ENCODE results near the gene DNAJC4. TPM values are rescaled to one million over a fixed set of nuclear protein-coding genes. Genes with fewer than 3 reads are reported as not detected.

The DNAJC4 gene
- total and polyA plus RNA-seq, 9 of the 15 experiments (the other 6 are each of a cell fraction or from before 2014, with no cell fraction given), result 4.0 to 32.6 (median 19.9) TPM

- no peak for TF ChIP-seq ZNF277 (CRISPR knock-in tag; IDR thresholded peaks at IDR 0.05; ENCODE audit: borderline replicate concordance)
- TF ChIP-seq E4F1 (CRISPR knock-in tag; IDR thresholded peaks at IDR 0.05; ENCODE audit: borderline replicate concordance), result no peak
- no peak for TF ChIP-seq CHCHD3 (CRISPR knock-in tag; IDR thresholded peaks at IDR 0.05)
- 0 out of 2 replicates have a peak, but pooled peaks have one; percentile 8 for TF ChIP-seq ZSCAN32 (CRISPR knock-in tag; IDR thresholded peaks at IDR 0.05)
- no peak for TF ChIP-seq CAMTA2 (CRISPR knock-in tag; conservative IDR thresholded peaks at IDR 0.05)
- peak; percentile 24; the same call in 1 of the 2 replicates for TF ChIP-seq TFAP4 (CRISPR knock-in tag; IDR thresholded peaks at IDR 0.05; ENCODE audit: borderline replicate concordance)
- TF ChIP-seq STAT5B (CRISPR knock-in tag; IDR thresholded peaks at IDR 0.05), result no peak
- TF ChIP-seq L3MBTL2 (IDR thresholded peaks at IDR 0.05), result 0 out of 2 replicates have a peak, but pooled peaks have one; percentile 12
- TF ChIP-seq HSF4 (CRISPR knock-in tag; IDR thresholded peaks at IDR 0.05; ENCODE audit: borderline replicate concordance), result no peak; the same call in 1 of the 2 replicates
- TF ChIP-seq KDM4B (IDR thresholded peaks at IDR 0.05; ENCODE audit: borderline replicate concordance in 2 of 2, low read depth in 1 of 2), result peak in 1 of 2 experiments; percentile 47; a peak in 1 of 4 replicates
- no peak for TF ChIP-seq HES1 (IDR thresholded peaks at IDR 0.05; ENCODE audit: low read depth)
- peak; percentile 91 for TF ChIP-seq ZNF740 (CRISPR knock-in tag; IDR thresholded peaks at IDR 0.05)
- TF ChIP-seq ZNF740 (tag; IDR thresholded peaks at IDR 0.05), result peak in 1 of 2 experiments; percentile 82; a peak in 2 of 4 replicates
- TF ChIP-seq HLTF (IDR thresholded peaks at IDR 0.05), result no peak
- no peak for TF ChIP-seq FOXK2 (conservative IDR thresholded peaks at IDR 0.05 in 1 of 2, IDR thresholded peaks at IDR 0.05 in 1 of 2; ENCODE audit: low read depth in 2 of 2)
- peak; percentile 76; the same call in 1 of the 2 replicates for TF ChIP-seq POLR2AphosphoS2 (IDR thresholded peaks at IDR 0.05; ENCODE audit: low read length)
- TF ChIP-seq TOE1 (IDR thresholded peaks at IDR 0.05; ENCODE audit: borderline replicate concordance), result no peak; the same call in 1 of the 2 replicates
- TF ChIP-seq TOE1 (CRISPR knock-in tag; IDR thresholded peaks at IDR 0.05; ENCODE audit: borderline replicate concordance, low read depth), result peak; percentile 72; the same call in 1 of the 2 replicates
- TF ChIP-seq ZNF77 (CRISPR knock-in tag; IDR thresholded peaks at IDR 0.05), result no peak
- TF ChIP-seq NFXL1 (CRISPR knock-in tag; IDR thresholded peaks at IDR 0.05), result no peak
- TF ChIP-seq MTA2 (IDR thresholded peaks at IDR 0.05; ENCODE audit: low read depth), result 0 out of 2 replicates have a peak, but pooled peaks have one; percentile 10
- no peak for TF ChIP-seq MAFF (IDR thresholded peaks at IDR 0.05; ENCODE audit: low read length)
Measured at GRCh38 chr11:64206457-64207255, 23.7 kb upstream of the DNAJC4 start, which contains the start of gene FERMT3 (continued).
